Endothelial cell (in vitro differentiated cells): ENCODE data around the gene APOBEC3B. TPM values are rescaled to one million over a fixed set of nuclear protein-coding genes. Genes with fewer than 3 reads are reported as not detected.

Source experiments
- DNase-seq: peaks from one replicate; pipeline ENCODE4 v3.0.0; 2021; ENCODE audit warnings: low spot score
- H3K27ac Mint-ChIP-seq: one replicate; pipeline ENCODE4 v1.8.0; 2021; ENCODE audit warnings: mixed read lengths, inconsistent platforms; ENCODE audit not compliant: unreplicated experiment
- H3K27me3 Mint-ChIP-seq: one replicate; pipeline ENCODE4 v1.8.0; 2021; ENCODE audit warnings: mild to moderate bottlenecking, moderate library complexity, mixed read lengths, inconsistent platforms; ENCODE audit not compliant: unreplicated experiment
- H3K36me3 Mint-ChIP-seq: one replicate; pipeline ENCODE4 v1.8.0; 2021; ENCODE audit warnings: mild to moderate bottlenecking, low read depth, mixed read lengths, inconsistent platforms; ENCODE audit not compliant: unreplicated experiment
- H3K4me1 Mint-ChIP-seq: one replicate; pipeline ENCODE4 v1.8.0; 2021; ENCODE audit warnings: mild to moderate bottlenecking, mixed read lengths, inconsistent platforms; ENCODE audit not compliant: unreplicated experiment
- H3K4me3 Mint-ChIP-seq: one replicate; pipeline ENCODE4 v1.8.0; 2021; ENCODE audit warnings: mild to moderate bottlenecking, mixed read lengths, inconsistent platforms; ENCODE audit not compliant: unreplicated experiment
- H3K9me3 Mint-ChIP-seq: one replicate; pipeline ENCODE4 v1.8.0; 2021; ENCODE audit warnings: mixed read lengths, inconsistent platforms; ENCODE audit not compliant: unreplicated experiment
- CTCF ChIP-seq: fragments of 200-600 bp; sonication (generic); IDR thresholded peaks from one replicate; pipeline ENCODE4 v1.5.0; 2021; ENCODE audit warnings: antibody characterized with exemption; ENCODE audit not compliant: unreplicated experiment
- total RNA-seq: library from RNA; stranded (reverse); fragmentation: NEBNext Ultra II Directional; extraction: Animal tissue kit (Norgen Biotek cat#: 25700); gene quantifications from one replicate; pipeline ENCODE4 v1.2.1, GENCODE V29; 2021; ENCODE audit not compliant: unreplicated experiment

The APOBEC3B gene
- total RNA-seq, 1 donor from 2014 or later = 1.0 TPM

DNA sequence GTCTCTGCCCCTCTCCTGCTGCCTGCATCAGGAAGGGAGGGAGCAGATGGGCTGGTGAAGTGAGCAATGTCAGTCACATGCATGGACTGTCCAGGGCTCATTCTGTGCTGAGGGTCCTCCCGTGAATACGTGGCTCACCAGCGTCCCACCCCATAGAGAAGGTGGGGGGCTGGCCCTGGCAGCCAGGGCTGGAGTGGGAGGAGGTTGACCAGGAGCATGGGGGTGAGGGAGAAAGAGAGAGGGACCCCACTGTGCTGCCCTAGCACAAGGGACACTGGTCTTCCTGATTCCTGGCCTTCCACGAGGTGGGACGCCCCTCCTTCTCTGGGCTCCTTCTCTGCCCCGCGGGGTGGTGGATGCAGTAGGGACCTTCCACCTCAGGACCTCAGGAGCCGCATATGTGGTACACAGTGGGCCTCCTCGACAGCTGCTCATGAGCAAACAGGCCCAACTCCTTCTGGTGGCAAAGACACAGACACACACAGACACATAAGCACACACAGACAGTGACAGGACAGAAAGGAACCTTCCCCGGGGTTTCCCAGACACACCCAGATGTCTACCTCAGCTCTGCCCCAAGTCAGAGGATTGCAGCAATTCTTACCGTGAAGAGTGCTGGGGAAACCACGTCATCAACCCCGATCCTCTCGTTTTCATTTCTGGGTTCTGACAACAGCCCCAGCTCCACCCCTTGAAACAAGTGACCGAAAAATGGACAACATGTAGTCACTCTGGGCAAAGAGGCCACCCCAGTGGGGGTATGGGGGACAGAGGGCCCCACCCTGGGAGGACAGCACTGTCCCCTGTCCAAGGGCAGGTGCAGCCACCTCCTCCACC lies 28.4 kb upstream of the APOBEC3B start:
- peaks cover 3% of the 10 kb centered on the region for H3K4me1 Mint-ChIP-seq
- H3K4me3 Mint-ChIP-seq = no peak overlapping the region
- peaks cover 4% of the 10 kb centered on the region for H3K36me3 Mint-ChIP-seq
- H3K27ac Mint-ChIP-seq = no peak overlapping the region
- no peak for TF ChIP-seq CTCF
- H3K27me3 Mint-ChIP-seq = peaks cover 4% of the 10 kb centered on the region
- no peak for DNase-seq
- no peaks in the 10 kb centered on the region for H3K9me3 Mint-ChIP-seq

DNA sequence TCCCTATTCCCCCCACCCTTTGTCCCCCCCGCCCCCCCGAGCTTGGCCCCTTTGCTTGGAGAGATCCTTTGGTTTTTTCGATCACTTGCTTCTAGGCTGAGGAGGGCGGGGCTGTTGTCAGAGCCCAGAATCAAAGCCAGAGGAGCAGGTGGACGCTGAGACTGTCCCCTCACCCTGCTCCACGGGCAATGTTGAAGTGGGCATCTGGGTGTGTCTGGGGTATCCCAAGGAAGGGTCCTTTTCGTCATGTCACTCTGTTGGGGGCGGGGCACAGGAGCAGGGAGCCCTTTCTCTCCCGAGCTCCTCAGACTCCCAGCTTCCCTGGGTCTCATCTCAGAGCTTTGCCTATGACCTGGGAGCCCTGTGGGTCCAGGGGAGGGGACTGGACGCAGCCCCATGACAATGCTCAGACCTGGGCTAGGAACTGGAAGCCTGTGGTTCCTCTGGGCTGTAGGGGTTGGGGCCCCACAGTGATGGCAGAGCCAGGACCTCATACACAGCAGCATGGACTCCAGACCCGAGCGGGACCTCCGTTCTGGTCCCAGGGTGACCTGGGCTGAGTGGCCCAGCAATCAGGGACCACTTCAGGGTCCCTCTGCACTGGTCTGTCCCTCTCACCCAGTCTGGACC lies 27.6 kb upstream of the APOBEC3B start:
- no peak for DNase-seq
- no peak for TF ChIP-seq CTCF
- peaks cover 4% of the 10 kb centered on the region for H3K27me3 Mint-ChIP-seq
- no peaks in the 10 kb centered on the region for H3K9me3 Mint-ChIP-seq
- peaks cover 3% of the 10 kb centered on the region for H3K4me1 Mint-ChIP-seq
- H3K27ac Mint-ChIP-seq = no peak overlapping the region
- no peak overlapping the region for H3K4me3 Mint-ChIP-seq
- H3K36me3 Mint-ChIP-seq = peaks cover 4% of the 10 kb centered on the region

DNA sequence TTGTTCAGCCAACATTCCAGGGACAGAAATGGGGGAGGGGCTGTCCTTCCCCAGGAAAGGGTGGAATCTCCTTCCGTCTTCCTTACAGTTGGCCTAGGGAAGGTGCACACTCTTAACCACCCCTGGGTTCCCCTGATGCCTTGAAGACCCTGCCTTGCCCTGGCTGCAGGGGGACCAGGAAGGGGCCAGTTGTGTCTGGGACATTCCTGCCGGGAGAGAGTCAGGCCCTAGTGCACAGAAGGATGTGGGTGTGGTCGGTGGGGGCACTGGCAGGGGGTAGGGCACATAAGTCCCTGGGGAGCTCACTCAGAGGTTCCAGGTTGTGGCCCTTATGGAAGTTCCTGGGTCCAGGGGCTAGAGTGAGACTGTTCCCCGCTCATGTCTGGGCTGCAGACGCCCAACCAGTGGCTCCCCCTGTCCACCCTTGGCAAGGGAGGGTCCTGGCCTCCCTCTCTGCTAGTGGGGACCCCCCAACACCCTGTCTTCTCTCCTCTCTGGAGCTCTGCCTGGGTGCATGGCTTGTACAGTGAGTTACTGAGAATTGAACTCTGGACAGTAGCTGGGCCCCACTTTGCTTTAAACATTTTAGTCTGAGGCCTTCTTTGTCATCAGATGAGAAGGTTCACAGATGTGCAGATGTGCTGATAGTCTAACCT lies 26.8 kb upstream of the APOBEC3B start:
- H3K36me3 Mint-ChIP-seq = peaks cover 4% of the 10 kb centered on the region
- H3K27ac Mint-ChIP-seq = no peak overlapping the region
- no peak for DNase-seq
- H3K27me3 Mint-ChIP-seq = peaks cover 4% of the 10 kb centered on the region
- H3K9me3 Mint-ChIP-seq = no peaks in the 10 kb centered on the region
- no peak for TF ChIP-seq CTCF
- peaks cover 3% of the 10 kb centered on the region for H3K4me1 Mint-ChIP-seq
- H3K4me3 Mint-ChIP-seq = no peak overlapping the region

- peaks cover 3% of the 10 kb centered on the region for H3K27me3 Mint-ChIP-seq
- H3K4me3 Mint-ChIP-seq = no peak overlapping the region
- no peaks in the 10 kb centered on the region for H3K9me3 Mint-ChIP-seq
- H3K27ac Mint-ChIP-seq = no peak overlapping the region
- no peak for DNase-seq
- H3K4me1 Mint-ChIP-seq = peaks cover 3% of the 10 kb centered on the region
- TF ChIP-seq CTCF = no peak
- H3K36me3 Mint-ChIP-seq = peaks cover 4% of the 10 kb centered on the region
Measured at GRCh38 chr22:38955926-38956325, 26.2 kb upstream of the APOBEC3B start.
